LoVo (cell line): ENCODE data around the gene SLC35A5.
"Not testable (repeated sequence)": the region's sequence is repeated elsewhere in the genome, so short reads cannot be mapped to it uniquely, and the experiment has no call there.

ENCODE experiments used
- DNase-seq: peaks from one replicate; pipeline ENCODE4 v3.0.0-alpha.2; 2016; ENCODE audit warnings: low spot score

The SLC35A5 gene

GRCh38 chr3:112561734-112562529 is at the start of gene SLC35A5, which contains the start of gene ATG3:
Gene SLC35A5, plus strand, starts transcription at chr3:112562045. Its CDS starts 1,359 bp downstream, at chr3:112563404.
Gene ATG3, minus strand, starts transcription at chr3:112561962. Its CDS starts 434 bp downstream, at chr3:112561528.
- peak; percentile 98 for DNase-seq

- DNase-seq, result no peak
These were observed 49.5 kb upstream of the SLC35A5 start for GRCh38 chr3:112512320-112512719.

GRCh38 chr3:112514527-112515128 is 47.2 kb upstream of the SLC35A5 start:
- peak; percentile 25 for DNase-seq

- not testable (repeated sequence) for DNase-seq
These were observed 42.9 kb upstream of the SLC35A5 start for GRCh38 chr3:112518970-112519369.

- peak; percentile 71 for DNase-seq
These were observed 42.3 kb upstream of the SLC35A5 start for GRCh38 chr3:112519424-112520001.

GRCh38 chr3:112524127-112524526 is 37.7 kb upstream of the SLC35A5 start:
- DNase-seq, result not testable (repeated sequence)

GRCh38 chr3:112530573-112530972 is 31.3 kb upstream of the SLC35A5 start:
- DNase-seq, result no peak

GRCh38 chr3:112531358-112531781 is 30.5 kb upstream of the SLC35A5 start:
- peak; percentile 29 for DNase-seq

GRCh38 chr3:112539825-112540650 is 21.8 kb upstream of the SLC35A5 start:
- no peak for DNase-seq

GRCh38 chr3:112546216-112546759 is 15.6 kb upstream of the SLC35A5 start:
- DNase-seq, result no peak

- no peak for DNase-seq
These were observed 11.0 kb upstream of the SLC35A5 start for GRCh38 chr3:112550859-112551258.

- no peak for DNase-seq
These were observed 6.2 kb upstream of the SLC35A5 start for GRCh38 chr3:112555535-112556170.

GRCh38 chr3:112557976-112558375 is 3.9 kb upstream of the SLC35A5 start:
- no peak for DNase-seq

- no peak for DNase-seq
These were observed 1.5 kb upstream of the SLC35A5 start for GRCh38 chr3:112560307-112560706.

GRCh38 chr3:112560721-112561483 is 943 bp upstream of the SLC35A5 start:
- DNase-seq, result peak; percentile 71

- no peak for DNase-seq
These were observed 436 bp upstream of the SLC35A5 start for GRCh38 chr3:112561484-112561733.

GRCh38 chr3:112564247-112564939 is 2.5 kb downstream of the SLC35A5 start:
- not testable (repeated sequence) for DNase-seq

GRCh38 chr3:112564940-112565305 is 3.1 kb downstream of the SLC35A5 start:
- no peak for DNase-seq

GRCh38 chr3:112568642-112569041 is 6.8 kb downstream of the SLC35A5 start:
- no peak for DNase-seq

- DNase-seq, result no peak
These were observed 7.4 kb downstream of the SLC35A5 start for GRCh38 chr3:112569265-112569664.
